NCI-H187 treated with DMSO at 0.1 percent for 48 hours (cell line): Measurements from ENCODE around the gene COL27A1.

ENCODE experiments used
- DNase-seq: peaks from one replicate; lab custom pipeline; 2025; lab: John Stamatoyannopoulos, UW

COL27A1 gene

DNA sequence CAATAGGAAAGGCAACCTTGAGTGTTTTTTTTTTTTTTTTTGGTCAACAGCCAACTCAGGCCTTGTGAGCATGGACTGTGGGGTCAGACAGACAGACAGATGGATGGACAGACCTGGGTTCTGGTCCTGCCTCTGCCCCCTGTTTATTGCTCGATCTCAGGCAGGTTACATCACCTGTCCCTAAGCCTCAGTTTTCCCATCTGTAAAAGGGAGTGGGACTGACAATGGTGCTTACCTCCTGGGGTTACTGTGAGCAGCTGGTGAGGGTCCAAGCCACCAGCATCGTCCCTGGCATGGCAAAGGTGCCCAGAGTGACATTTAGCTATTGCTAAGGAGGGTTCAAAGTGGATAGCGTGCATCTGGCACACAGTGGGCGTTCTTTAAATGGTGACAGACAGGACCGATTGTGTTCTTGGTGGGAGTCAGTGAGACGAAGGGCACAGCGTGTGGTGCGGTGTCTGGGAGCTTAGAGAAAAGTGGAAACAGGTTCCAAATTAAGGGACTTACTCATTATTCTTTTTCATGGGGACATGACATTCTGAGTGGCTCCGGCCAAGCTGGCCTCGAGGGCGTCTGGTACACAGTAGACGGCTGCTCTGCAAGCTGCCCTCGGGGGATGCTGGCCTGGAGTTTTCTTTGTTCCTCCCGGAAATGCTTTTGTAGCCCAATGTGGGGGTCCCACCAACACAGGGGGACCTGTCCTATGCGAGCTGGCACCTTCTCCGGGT lies 72.1 kb downstream of the COL27A1 start:
- DNase-seq: no peak

DNA sequence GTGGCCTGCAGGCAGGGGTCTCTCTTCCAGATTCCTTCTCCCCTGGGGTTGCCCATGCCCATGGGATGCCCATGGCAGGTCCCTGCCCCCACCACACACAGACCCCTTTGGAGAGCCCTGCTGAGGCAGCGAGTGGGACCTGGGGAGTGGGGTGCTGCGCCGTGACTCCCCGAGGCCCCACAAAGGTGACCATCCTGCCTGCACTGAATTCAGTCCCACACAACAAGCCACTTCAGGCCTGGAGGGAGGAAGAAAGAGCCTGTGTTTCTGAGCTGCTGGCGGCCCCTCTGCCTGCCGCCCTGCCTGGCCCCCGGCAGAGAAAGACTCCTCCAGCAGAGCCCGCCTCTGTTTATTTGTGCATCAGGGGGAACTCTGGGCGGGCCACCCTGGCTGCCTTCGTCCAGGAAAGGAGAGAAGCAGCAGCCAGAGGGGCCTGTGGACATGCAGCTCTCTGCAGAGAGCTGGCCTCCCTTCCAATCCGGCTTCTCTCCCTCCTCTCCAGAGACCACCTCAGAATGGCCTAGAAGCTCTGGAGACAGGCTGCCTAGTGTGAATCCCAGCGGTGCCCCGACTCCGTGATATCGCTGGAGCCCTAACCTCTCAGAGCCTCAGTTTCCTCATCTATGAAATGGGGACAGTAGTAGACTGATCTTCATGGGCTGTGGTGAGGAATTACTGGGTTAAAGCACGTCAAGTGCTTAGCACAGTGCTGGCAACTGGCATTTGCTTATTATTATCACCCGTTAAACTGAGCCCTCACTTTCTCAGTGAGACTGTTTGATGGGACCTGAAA lies 72.9 kb downstream of the COL27A1 start:
- DNase-seq: no peak

DNA sequence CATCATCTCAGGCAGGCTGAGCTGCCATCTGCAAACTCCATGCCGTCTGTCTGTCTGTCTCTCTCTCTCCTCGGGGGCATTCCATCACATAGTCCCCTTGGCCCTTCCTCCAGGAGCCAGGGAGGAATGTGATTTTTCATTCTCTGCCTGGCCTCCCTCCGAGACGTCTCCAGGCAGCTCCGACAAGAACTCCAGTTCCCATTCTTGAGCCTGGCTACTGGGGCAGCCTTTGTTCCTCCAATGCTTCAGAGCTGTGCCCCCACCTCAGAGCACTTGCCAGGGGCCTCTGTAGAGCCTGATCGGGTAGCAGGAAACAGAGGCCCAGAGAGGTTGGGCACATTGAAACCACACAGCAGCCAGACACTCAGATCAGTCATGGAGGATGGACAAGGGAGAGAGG lies 74.0 kb downstream of the COL27A1 start:
- no peak for DNase-seq

DNA sequence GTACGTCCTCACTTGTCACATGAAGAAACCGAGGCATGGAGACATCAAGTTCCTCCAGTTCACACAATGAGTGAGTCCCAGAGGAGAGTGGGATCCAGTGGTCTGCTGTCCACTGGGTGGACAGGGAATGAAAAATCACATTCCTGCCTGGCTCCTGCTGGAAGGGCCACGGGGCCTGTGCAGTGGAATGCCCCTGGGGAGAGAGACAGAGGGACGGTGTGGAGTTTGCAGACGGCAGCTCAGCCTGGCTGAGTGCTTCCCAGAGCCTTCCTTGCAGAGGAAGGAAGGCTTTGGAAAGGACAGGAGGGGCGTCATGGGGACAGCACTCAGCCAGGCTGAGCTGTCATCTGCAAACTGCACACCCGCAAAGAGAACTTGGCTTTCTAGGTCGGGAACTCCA lies 74.7 kb downstream of the COL27A1 start:
- DNase-seq: no peak

DNA sequence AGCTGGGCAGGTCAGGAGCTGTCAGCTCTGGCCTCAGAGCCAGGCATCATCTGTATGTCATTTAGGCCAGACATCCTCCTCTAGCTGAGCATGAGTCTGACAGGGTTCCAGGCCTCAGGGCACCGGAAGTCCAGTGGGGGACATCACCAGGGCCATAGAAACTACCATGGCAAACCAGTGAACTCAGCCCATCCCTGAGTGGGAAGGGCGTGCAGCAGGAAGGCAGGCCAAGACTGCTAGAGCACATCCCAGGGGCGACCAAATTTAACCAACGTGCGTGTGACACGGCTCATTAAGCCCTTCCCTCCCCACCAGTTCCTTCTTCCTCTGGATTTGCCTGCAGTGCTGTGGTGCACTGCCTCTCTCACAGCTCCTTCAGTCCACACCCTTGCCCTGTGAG lies 75.9 kb downstream of the COL27A1 start:
- DNase-seq: no peak

DNA sequence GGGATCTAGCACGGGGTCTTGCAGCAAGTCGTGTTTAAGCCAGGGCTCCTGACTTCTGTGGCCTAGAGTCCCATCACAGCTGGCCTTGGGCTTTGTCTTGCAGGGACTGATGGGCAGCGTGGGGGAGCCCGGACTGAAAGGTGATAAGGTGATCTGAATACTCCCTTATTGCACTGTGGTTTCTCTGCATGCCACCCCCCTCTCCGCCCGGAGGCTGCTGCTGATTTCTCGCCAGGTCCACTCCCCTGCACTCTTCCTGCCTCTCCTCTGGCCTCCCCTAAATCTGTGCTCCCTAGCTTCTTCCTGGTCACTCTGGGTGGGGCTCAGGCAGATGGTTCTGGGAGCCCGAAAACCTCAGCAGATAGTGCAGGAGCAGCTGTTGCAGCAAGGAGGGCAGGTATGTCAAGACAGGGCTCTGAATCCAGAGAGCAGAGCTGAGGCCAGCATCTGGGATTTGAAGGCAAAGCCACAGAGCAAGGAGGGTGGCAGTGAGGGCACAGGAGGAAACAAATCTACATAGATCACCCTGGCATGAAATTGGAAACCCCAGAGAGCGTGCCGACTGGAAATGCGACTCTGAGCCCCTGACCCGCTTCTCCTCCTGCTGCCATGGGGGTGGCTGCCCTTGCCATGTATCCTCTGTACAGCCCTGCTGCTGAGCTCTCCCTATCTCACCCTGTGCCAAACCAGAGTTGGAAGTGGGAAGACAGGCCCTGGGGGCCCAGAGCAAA lies 76.5 kb downstream of the COL27A1 start:
- DNase-seq: no peak

DNA sequence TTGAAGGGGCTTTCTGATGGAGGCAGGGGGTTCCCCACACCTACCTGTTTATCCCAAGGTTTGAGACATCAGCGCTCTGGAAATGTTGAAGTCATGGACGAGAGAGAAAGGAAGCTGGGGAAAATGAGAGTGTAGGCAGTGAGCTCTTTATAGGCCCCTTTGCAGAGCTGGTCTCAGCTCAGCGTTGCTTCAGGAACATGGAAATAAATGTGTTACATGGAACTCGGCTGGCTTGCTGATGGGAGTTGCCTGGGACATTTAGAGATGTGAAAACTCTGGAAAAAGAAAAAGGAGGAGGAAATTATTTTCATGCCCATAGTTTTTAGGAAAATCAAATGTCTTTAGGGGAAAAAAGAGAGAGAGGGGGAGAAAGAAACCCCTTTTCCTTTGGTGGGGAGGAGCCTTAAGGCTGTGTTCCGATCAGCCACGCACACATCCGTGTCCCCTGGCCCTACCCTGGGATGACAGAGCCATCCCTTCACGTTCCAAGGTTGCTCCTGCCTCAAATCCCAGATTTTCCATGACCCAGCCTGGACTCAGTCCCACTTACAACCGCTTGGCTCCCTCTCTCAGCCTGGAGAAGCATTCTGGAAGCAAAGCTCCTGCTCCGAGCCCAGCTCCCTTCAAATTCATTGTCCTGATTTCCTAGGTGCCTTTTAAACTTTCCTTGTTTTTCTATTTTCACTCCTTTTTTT lies 78.3 kb downstream of the COL27A1 start:
- DNase-seq: no peak

DNA sequence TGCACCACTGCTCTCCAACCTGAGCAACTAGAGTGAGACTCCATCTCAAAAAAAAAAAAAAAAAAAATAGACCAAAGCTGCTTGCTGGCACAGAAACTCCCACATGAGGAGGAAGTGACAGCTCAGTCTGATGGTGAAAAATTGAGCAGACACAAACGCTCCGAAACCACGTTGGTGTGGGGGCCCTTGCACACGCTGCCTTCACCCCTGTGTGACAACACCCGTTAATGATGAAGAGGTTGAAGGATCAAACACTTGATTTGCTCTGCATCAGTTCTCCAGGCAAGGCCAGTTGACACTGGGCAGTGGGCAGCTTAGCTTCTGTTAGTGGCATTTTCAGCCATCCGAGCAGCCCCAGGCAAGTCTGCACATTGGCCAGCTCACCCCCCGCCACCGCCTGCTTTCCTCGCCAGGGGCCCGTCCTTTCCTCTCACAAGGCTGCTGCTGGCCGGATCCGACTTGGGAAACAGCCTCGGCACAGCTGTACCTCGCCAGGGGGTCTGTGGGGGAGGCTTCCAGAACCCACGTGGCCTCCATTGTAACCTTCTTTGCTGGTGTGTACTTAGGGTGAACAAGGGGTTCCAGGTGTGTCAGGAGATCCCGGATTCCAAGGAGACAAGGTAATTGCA lies 79.8 kb downstream of the COL27A1 start:
- DNase-seq: no peak

DNA sequence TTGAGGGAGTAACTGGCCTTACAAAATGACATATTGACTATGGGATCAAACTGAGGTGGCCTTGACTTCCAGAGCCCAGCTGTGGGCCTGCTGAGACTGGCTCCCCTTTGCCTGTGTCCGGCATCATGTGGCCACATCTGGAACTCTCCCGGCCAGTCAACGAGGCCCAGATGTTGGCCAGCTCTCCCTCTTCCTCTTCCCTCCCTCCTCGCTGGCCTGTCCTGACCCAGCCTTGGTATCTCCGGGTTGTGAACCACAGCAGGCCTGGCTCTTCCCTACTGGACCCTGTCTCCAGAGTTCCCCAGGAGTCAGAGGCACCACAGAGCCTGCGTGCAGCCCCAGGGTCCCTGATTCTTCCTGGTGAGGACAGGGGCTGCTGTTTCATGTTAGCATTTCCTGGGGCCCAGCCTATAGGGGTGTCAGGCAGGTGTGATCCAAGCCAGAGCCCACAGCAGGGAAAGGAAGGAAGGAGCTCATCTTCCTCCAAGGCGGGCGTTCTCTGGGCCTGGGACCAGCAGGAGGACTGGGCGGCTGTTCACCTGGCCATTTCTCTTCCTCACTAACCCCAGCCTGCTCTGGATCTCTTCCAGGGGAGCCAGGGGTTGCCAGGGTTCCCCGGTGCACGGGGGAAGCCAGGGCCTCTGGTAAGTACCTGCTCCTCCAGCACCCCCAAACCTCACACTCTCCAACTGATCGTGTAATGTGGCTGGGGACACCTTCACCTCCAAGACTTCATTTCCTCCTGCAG lies 81.2 kb downstream of the COL27A1 start:
- no peak for DNase-seq

DNA sequence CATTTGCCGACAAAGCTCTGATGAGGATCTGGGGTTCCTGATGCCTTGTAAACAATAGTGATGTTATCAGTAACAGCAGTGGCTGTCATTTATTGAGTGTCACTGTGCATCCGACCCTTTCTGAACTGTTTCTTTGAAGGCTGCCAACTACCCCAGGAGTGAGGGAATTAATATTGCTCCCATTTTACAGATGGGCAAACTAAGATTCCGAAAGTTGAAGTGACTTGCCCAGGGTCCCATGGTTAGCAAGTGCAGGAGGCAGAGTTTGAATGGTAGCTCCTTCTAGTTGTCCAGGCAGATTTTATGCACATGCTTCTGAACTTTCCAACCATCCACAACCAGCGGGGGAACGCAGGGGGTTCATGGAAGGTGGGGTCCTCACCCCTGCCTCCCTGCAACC lies 81.9 kb downstream of the COL27A1 start:
- no peak for DNase-seq

DNA sequence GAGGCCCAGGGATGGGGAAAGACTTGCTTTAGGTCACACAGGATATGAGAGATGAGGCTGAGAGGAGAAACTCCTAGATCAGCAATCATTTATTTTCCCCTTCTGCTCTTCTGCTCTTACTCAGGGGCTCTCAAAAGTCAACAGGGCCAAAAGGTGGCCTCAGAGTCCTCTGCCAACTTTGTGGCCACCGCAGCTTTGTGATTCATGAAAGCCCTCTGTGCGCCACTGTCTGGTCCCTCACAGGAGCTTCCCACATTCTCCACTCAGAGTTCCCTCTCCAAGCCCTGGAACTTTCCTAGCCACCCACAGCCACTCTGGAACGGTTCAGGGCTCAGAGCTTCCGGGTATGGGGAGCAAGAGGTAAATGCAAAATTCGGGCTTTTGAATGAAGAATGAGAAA lies 82.4 kb downstream of the COL27A1 start:
- no peak for DNase-seq

DNA sequence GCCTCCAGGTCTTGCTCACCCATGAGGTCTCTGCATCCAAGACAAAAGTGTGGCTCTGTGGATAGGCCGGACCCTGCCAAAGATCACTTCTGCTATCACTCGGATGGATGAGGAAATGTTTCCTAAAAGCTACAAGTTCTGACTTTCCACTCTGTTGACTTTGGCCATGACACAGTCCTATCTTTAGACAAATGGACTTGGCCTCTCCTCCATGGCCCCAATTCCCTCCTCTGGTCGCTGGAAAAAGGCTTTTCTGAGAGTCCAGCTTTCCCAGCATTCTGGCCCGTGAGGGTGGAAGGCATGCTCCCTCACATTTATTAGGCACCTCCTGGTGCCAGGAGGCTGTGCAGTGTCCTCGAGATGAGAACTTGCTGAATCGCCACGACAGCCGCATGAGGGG lies 83.1 kb downstream of the COL27A1 start:
- DNase-seq: no peak

DNA sequence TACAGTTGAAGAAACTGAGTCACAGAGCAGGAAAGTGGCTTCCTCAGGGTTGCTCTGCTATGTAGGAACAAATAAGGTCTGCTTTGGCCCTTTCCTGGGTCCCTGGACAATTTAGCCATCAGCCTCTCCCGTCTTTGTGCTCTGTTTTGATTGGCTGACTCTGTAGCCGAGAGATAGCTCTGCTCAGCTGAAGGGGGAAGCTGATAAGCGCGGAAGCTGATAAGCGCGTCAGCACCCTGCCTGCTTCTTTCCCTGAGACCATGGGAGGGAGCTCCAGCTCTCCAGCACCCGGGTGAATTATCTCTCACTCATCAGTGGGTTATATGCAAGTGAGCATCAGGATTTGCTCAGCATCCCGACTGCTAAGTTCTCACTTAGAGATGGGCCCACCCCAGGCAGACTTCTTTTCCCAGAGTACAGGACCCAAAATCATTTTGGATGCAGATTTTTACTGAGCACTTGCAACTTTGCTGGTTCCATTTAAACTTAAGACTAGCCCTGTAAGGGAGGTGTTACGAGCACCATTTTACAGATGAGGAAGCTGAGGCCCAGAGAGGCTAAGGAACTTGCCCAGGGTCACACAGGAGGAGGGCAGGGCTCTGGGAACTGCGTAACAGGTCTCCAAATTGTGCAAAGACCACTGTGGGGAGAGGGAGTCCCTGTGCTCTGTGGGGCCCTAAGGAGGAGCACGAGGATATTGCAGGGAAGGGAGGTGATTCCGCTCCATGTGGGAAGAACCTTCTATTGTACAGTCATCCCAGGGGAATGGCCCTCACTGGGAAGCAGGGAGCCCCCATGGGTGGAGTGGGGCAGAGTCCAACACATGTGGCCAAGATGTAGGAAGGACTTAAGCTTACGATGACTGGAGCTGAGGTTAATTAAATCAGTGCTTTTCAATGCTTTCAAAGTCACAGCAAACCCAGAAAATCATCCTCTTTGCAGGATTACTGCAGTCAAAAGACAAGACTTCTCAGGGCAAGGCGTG lies 83.8 kb downstream of the COL27A1 start:
- DNase-seq: no peak

DNA sequence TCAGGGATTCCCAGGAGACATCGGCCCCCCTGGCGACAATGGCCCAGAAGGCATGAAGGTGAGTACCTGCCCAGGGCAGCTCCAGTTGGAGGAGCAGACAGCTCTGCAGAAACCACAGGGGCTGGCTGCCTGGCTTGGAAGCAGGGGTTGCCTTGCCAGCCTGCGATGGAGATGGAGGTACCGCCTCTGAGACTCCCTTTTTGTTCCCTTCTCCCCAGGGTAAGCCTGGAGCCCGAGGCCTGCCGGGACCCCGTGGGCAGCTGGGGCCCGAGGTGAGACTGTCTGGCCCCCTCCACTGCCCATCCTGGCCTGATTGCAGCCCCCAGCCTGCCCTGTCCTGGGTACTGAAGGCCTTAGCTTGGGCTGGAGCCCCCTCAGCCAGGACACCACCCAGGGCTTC lies 84.9 kb downstream of the COL27A1 start:
- DNase-seq: no peak

DNA sequence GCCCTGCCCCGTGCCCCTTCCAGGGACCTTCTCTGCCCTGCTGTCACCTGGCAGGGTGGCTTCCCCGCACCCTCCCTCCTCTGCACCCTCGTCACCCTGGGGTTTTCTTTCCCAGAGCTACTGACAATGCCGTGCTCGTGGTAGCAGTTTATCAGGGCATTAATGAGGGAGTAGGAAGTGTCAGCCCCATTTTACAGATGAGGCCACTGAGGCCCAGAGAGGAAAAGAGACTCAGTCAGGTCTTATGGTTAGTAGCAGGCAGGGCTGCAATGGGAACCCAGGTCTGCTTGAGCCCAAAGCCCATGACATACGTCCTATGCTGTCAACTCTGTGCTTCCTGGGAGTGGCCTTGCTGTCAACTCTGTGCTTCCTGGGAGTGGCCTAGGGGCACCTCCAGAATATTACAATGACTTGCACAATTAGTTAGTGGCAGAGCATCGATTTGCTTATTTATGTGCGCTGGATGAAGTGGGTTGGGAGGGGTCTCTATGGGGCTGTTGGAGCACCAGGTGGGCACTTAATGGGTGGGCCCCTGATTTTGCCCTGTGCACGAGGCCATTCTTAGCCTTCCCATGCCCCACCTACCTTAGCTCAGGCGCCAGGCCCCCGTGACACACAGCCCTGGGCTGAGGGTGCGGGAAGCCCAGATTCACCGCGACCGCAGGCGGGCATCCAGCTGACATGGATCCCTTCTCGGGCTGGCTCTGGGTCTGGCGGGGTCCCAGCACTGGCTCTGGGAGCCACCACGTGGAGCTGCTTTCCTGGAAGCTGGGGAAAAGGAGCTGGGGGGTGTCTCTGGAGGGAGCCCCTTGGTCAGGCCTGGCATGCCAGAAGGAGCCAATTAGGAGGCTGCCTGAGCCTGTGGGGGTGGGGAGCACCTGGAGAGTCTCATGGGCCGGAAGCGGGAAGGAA lies 85.6 kb downstream of the COL27A1 start:
- no peak for DNase-seq

DNA sequence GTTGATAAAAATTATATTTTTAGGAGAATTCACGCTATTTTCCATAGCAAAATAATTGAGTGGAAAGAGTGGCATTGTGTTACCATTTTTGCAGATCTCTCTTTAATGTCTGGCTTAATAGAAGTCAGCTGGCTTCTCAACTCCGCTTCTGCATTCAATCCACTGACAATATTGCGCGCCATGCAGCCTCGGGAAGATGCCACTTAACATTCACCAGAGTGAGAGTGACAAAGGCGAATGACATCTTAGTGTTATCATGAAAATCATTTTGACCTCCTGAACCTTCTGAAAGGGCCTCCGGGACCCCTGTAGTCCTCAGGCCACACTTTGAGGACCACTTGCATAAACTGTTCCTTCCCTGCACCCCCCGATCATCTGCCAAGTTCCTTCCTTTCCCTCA lies 87.5 kb downstream of the COL27A1 start:
- DNase-seq: no peak

DNA sequence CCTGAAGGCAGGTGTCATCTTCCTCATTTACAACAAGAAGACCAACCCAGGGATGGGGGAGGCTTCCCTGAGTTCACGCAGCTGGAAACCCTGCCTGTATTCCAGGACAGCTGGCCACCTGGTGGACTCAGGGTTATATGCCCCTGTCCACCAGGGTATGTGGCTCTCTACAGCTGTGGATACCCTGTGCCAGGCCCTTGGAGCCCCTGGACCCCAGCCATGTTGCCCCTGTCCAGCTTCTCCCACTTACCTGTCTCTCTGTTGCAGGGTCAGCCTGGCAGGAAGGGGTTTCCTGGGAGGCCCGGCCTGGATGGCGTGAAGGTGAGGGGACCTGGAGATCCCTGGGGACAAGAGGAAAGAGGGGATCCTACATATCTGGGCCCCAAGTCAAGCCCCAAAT lies 87.9 kb downstream of the COL27A1 start:
- DNase-seq: no peak

DNA sequence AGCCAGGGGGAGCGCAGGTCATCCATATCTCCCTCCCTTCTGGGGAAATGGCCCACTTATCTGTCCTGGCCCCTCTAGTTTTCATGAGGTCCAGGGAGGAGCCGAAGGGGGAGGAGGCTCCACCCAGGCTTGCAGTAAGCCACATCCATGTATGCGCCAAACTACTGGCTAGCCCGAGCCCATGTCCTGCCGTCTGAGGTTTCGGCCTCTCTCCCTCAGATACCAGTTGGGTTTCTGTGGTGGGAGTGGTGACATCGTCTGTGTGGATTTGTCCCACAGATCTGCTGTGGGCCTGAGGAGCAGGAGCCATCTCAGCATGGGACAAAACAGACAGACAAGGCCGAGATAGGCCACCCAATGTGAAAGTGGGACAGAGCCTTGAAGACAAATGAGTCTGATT lies 89.2 kb downstream of the COL27A1 start:
- DNase-seq: no peak

DNA sequence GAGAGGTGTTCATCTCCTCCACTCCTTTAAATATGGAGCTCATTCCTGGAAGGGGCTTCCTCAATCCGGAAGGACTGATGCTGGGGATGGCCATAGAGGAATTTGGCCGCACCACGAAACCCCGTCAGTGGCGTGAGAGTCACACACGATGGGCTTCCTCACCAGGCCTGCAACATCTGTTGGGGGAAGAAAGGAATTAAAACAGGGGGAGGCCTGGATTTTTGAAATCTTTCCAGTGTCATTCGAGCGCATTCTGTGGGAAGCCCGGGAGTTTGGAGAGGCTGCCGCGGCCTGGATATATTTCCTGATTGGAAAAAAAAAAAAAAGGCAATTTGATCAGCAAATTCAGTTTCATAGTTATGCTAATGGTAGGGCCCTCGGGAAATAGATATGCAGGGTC lies 91.2 kb downstream of the COL27A1 start:
- DNase-seq: no peak
